Astrocyte (in vitro differentiated cells and primary cell): ENCODE data around the gene RPS6KA2. TPM values are rescaled to one million over a fixed set of nuclear protein-coding genes. Genes with fewer than 3 reads are reported as not detected.

Source experiments
- DNase-seq: peaks from one replicate; pipeline ENCODE4 v3.0.0-alpha.2; 2010; ENCODE audit warnings: low read depth
- FAIRE-seq: peaks from 2 replicates; lab custom pipeline; 2011; peaks lifted over from hg19 to GRCh38; lab: Jason Lieb, UNC
- H2AFZ ChIP-seq: 2 replicates; pipeline ENCODE4 v1.6.0; 2012; ENCODE audit warnings: low read depth, low read length, inconsistent platforms
- H3K27ac ChIP-seq: 2 replicates; pipeline ENCODE4 v1.5.1; 2011; ENCODE audit warnings: low read depth, low read length, inconsistent platforms
- H3K27me3 ChIP-seq: 2 replicates; pipeline ENCODE4 v1.6.0; 2011; ENCODE audit warnings: low read length, inconsistent platforms; ENCODE audit not compliant: insufficient read depth
- H3K36me3 ChIP-seq: 2 replicates; pipeline ENCODE4 v1.5.1; 2011; ENCODE audit warnings: low read length, inconsistent platforms; ENCODE audit not compliant: insufficient read depth
- H3K4me1 ChIP-seq: 2 replicates; pipeline ENCODE4 v1.5.1; 2011; ENCODE audit warnings: low read length, inconsistent platforms; ENCODE audit not compliant: insufficient read depth
- H3K4me2 ChIP-seq: 2 replicates; pipeline ENCODE4 v1.6.0; 2012; ENCODE audit warnings: low read length, inconsistent platforms
- H3K4me3 ChIP-seq: 2 replicates; pipeline ENCODE4 v1.5.1; 2011; ENCODE audit warnings: low read depth, mild to moderate bottlenecking, low read length, inconsistent platforms; ENCODE audit not compliant: insufficient read depth
- H3K79me2 ChIP-seq: 2 replicates; pipeline ENCODE4 v1.6.0; 2012; ENCODE audit warnings: mild to moderate bottlenecking, low read length, inconsistent platforms; ENCODE audit not compliant: insufficient read depth
- H3K9ac ChIP-seq: 2 replicates; pipeline ENCODE4 v1.6.0; 2012; ENCODE audit warnings: mild to moderate bottlenecking, low read length, inconsistent platforms
- H3K9me3 ChIP-seq: 2 replicates; pipeline ENCODE4 v1.5.1; 2012; ENCODE audit warnings: low read depth, mild to moderate bottlenecking, low read length, inconsistent platforms; ENCODE audit not compliant: insufficient read depth
- H4K20me1 ChIP-seq: 2 replicates; pipeline ENCODE4 v1.6.0; 2012; ENCODE audit warnings: low read length, inconsistent platforms; ENCODE audit not compliant: insufficient read depth
- H3K27ac Mint-ChIP-seq: one replicate; pipeline ENCODE4 v1.8.0; 2021; ENCODE audit warnings: mild to moderate bottlenecking, mixed read lengths; ENCODE audit not compliant: unreplicated experiment
- H3K27me3 Mint-ChIP-seq: one replicate; pipeline ENCODE4 v1.8.0; 2021; ENCODE audit warnings: low read depth, mixed read lengths; ENCODE audit not compliant: unreplicated experiment
- H3K36me3 Mint-ChIP-seq: one replicate; pipeline ENCODE4 v1.8.0; 2021; ENCODE audit warnings: low read depth, mixed read lengths; ENCODE audit not compliant: unreplicated experiment
- H3K4me1 Mint-ChIP-seq: one replicate; pipeline ENCODE4 v1.8.0; 2021; ENCODE audit warnings: low read depth, mixed read lengths; ENCODE audit not compliant: unreplicated experiment
- H3K4me3 Mint-ChIP-seq: one replicate; pipeline ENCODE4 v1.8.0; 2021; ENCODE audit warnings: mild to moderate bottlenecking, moderate library complexity, mixed read lengths; ENCODE audit not compliant: unreplicated experiment
- H3K9me3 Mint-ChIP-seq: one replicate; pipeline ENCODE4 v1.8.0; 2021; ENCODE audit warnings: mild to moderate bottlenecking, mixed read lengths; ENCODE audit not compliant: unreplicated experiment
- CTCF ChIP-seq: IDR thresholded peaks from 2 replicates; pipeline ENCODE4 v1.5.1; 2011; ENCODE audit warnings: low read depth, mild to moderate bottlenecking, inconsistent platforms, low read length, moderate library complexity; ENCODE audit not compliant: insufficient read depth
- EZH2 ChIP-seq: IDR thresholded peaks from 2 replicates; pipeline ENCODE4 v1.6.1; 2012; ENCODE audit warnings: mild to moderate bottlenecking, low read length, inconsistent platforms; ENCODE audit not compliant: insufficient read depth
- total RNA-seq: library from RNA; stranded (reverse); gene quantifications from 2 replicates; pipeline ENCODE4 v1.2.1, GENCODE V29; 2021

RPS6KA2 gene
- total RNA-seq, 1 donor from 2014 or later: 33.5 TPM

- Histone ChIP-seq H3K9me3 (no peaks in the 10 kb centered on the region), H3K36me3 (no peaks in the 10 kb centered on the region), H4K20me1 (no peaks in the 10 kb centered on the region), H3K79me2 (peaks cover 24% of the 10 kb centered on the region), H3K4me3 (no peak overlapping the region), H3K27ac (peak overlapping the region; percentile 80), H2AFZ (no peak overlapping the region), H3K9ac (peak overlapping the region; percentile 73), H3K4me2 (peak overlapping the region; percentile 73), H3K27me3 (no peaks in the 10 kb centered on the region), H3K4me1 (peaks cover 48% of the 10 kb centered on the region)
- Mint-ChIP-seq H3K4me1 (peaks cover 45% of the 10 kb centered on the region), H3K27ac (peak overlapping the region; percentile 1), H3K4me3 (no peak overlapping the region), H3K27me3 (no peaks in the 10 kb centered on the region), H3K36me3 (peaks cover 18% of the 10 kb centered on the region), H3K9me3 (peaks cover 5% of the 10 kb centered on the region)
- TF ChIP-seq CTCF: no peak
- TF ChIP-seq EZH2: no peak
- DNase-seq: no peak
- no peak for FAIRE-seq
Observed at GRCh38 chr6:166554316-166554715, 72.7 kb downstream of the RPS6KA2 start.

GRCh38 chr6:166553563-166554271 lies 73.3 kb downstream of the RPS6KA2 start:
- Histone ChIP-seq H3K4me3 (no peak overlapping the region), H3K27me3 (no peaks in the 10 kb centered on the region), H2AFZ (peak overlapping the region; percentile 15), H4K20me1 (no peaks in the 10 kb centered on the region), H3K9ac (peak overlapping the region; percentile 73), H3K9me3 (no peaks in the 10 kb centered on the region), H3K36me3 (no peaks in the 10 kb centered on the region), H3K27ac (peak overlapping the region; percentile 80), H3K79me2 (peaks cover 26% of the 10 kb centered on the region), H3K4me1 (peaks cover 44% of the 10 kb centered on the region), H3K4me2 (peak overlapping the region; percentile 73)
- H3K9me3 Mint-ChIP-seq: peaks cover 7% of the 10 kb centered on the region
- peak overlapping the region; percentile 1 for H3K27ac Mint-ChIP-seq
- no peak for TF ChIP-seq EZH2
- TF ChIP-seq CTCF: no peak
- peaks cover 12% of the 10 kb centered on the region for H3K36me3 Mint-ChIP-seq
- H3K4me1 Mint-ChIP-seq: peaks cover 41% of the 10 kb centered on the region
- FAIRE-seq (peak; percentile 56), DNase-seq (peak; percentile 82)
- H3K27me3 Mint-ChIP-seq: no peaks in the 10 kb centered on the region
- no peak overlapping the region for H3K4me3 Mint-ChIP-seq

- Histone ChIP-seq H3K9me3 (no peaks in the 10 kb centered on the region), H3K36me3 (no peaks in the 10 kb centered on the region), H2AFZ (no peak overlapping the region), H3K4me3 (no peak overlapping the region), H3K79me2 (peaks cover 19% of the 10 kb centered on the region), H3K4me1 (peaks cover 33% of the 10 kb centered on the region), H3K27me3 (no peaks in the 10 kb centered on the region), H4K20me1 (no peaks in the 10 kb centered on the region), H3K27ac (no peak overlapping the region), H3K9ac (no peak overlapping the region), H3K4me2 (no peak overlapping the region)
- peaks cover 11% of the 10 kb centered on the region for H3K36me3 Mint-ChIP-seq
- no peak overlapping the region for H3K27ac Mint-ChIP-seq
- no peak overlapping the region for H3K4me3 Mint-ChIP-seq
- H3K9me3 Mint-ChIP-seq: peaks cover 7% of the 10 kb centered on the region
- TF ChIP-seq CTCF (no peak), EZH2 (no peak)
- peaks cover 37% of the 10 kb centered on the region for H3K4me1 Mint-ChIP-seq
- FAIRE-seq: no peak
- no peak for DNase-seq
- H3K27me3 Mint-ChIP-seq: no peaks in the 10 kb centered on the region
Observed at GRCh38 chr6:166552600-166552999, 74.5 kb downstream of the RPS6KA2 start.
